Ishikawa (cell line): ENCODE results near the gene RNF20.

ENCODE experiments used
- CREB1 ChIP-seq: IDR thresholded peaks from 2 replicates; pipeline ENCODE4 v1.6.1; 2012; ENCODE audit warnings: low read depth
- FOXM1 ChIP-seq: IDR thresholded peaks from 2 replicates; pipeline ENCODE4 v1.6.1; 2012; ENCODE audit warnings: low read depth, borderline replicate concordance
- NFIC ChIP-seq: IDR thresholded peaks from 2 replicates; pipeline ENCODE4 v1.6.1; 2012
- RAD21 ChIP-seq: IDR thresholded peaks from 2 replicates; pipeline ENCODE4 v1.6.1; 2012; ENCODE audit warnings: low read depth
- REST ChIP-seq: IDR thresholded peaks from 2 replicates; pipeline ENCODE4 v1.6.1; 2012; ENCODE audit warnings: low read depth, mild to moderate bottlenecking
- TAF1 ChIP-seq: IDR thresholded peaks from 2 replicates; pipeline ENCODE4 v1.6.1; 2012; ENCODE audit warnings: low read depth, mild to moderate bottlenecking
- TCF12 ChIP-seq: IDR thresholded peaks from 2 replicates; pipeline ENCODE4 v1.6.1; 2012; ENCODE audit warnings: low read depth
- YY1 ChIP-seq: IDR thresholded peaks from 2 replicates; pipeline ENCODE4 v1.6.1; 2012; ENCODE audit warnings: low read depth

- TF ChIP-seq CREB1 (no peak), NFIC (no peak), FOXM1 (no peak), RAD21 (no peak), TAF1 (no peak), REST (no peak), YY1 (no peak), TCF12 (no peak)
These were observed 53.0 kb downstream of the RNF20 start for GRCh38 chr9:101586651-101587050.
